ENCODE data around the gene LINC00305. TPM values are rescaled to one million over a fixed set of nuclear protein-coding genes. Genes with fewer than 3 reads are reported as not detected.

Gene LINC00305
- total and polyA plus RNA-seq, 2 of the 8 experiments (the other 6 are each of a cell fraction or from before 2014, with no cell fraction given), result not detected

GRCh38 chr18:64180617-64181016, 31.7 kb upstream of the LINC00305 start (continued):
- TF ChIP-seq PHF8 (conservative IDR thresholded peaks at IDR 0.05; ENCODE audit: low read depth, low read length) (no peak), HDAC2 (IDR thresholded peaks at IDR 0.05; ENCODE audit: borderline replicate concordance in 1 of 2, low read depth in 2 of 2, low read length in 2 of 2) (no peak), ZNF274 (IDR thresholded peaks at IDR 0.05; ENCODE audit: borderline replicate concordance, extremely low read depth, low read length) (no peak), E2F6 (IDR thresholded peaks at IDR 0.05) (no peak), BCL11A (IDR thresholded peaks at IDR 0.05; ENCODE audit: low read depth in 2 of 2, low read length in 2 of 2) (no peak), RFX5 (IDR thresholded peaks at IDR 0.05; ENCODE audit: borderline replicate concordance, low read depth, low read length) (no peak), CREB1 (IDR thresholded peaks at IDR 0.05) (no peak)
